ENCODE results near the gene RGS4. TPM values are rescaled to one million over a fixed set of nuclear protein-coding genes. Genes with fewer than 3 reads are reported as not detected.

RGS4 gene
- total RNA-seq, 1 experiment from 2014 or later, result not detected

DNA sequence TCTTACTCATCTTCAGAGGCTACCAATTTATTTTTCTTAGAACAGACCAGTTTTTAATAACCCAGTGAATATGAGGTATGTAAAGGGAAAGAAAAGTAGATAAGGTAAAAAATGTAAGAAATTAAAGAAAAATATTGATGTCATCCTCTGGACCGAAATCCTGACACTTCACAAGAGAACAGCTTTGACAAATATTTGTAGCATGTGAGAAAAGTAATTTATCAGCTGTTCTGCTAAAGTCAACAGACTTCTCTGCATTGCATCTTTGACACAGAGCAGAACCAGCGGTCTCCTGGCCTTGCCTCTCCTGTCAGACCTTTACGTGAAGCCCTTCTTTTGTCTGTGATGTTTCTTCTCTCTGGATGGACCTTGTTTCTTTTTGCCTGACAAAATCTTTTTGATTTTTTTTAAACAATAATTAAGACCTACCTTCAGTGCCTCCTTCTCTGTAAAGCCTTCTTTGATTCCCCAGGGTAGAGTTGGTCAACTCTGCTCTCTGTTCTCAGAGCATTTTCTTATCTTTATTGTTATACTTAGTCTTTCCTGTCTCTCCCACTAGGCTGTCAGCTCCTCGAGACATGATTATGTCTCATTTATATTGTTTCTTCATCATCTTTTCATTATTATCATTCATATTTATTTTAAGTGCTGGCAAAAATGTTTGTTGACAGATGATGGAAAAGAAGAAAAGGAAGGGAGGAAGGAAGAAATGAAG, 35.4 kb downstream of the RGS4 start:
- no peaks in the 10 kb centered on the region for H3K9me2 ChIP-seq (ENCODE audit: insufficient read depth)
- intact Hi-C loops (cut with micrococcal nuclease; ENCODE audit: unreplicated experiment), result no loop called here
- H3K4me2 ChIP-seq, result no peak overlapping the region
- no peak for TF ChIP-seq EZH2 (IDR thresholded peaks at IDR 0.05; ENCODE audit: low read depth)
- TF ChIP-seq, protein P1, sequence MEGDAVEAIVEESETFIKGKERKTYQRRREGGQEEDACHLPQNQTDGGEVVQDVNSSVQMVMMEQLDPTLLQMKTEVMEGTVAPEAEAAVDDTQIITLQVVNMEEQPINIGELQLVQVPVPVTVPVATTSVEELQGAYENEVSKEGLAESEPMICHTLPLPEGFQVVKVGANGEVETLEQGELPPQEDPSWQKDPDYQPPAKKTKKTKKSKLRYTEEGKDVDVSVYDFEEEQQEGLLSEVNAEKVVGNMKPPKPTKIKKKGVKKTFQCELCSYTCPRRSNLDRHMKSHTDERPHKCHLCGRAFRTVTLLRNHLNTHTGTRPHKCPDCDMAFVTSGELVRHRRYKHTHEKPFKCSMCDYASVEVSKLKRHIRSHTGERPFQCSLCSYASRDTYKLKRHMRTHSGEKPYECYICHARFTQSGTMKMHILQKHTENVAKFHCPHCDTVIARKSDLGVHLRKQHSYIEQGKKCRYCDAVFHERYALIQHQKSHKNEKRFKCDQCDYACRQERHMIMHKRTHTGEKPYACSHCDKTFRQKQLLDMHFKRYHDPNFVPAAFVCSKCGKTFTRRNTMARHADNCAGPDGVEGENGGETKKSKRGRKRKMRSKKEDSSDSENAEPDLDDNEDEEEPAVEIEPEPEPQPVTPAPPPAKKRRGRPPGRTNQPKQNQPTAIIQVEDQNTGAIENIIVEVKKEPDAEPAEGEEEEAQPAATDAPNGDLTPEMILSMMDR (conservative IDR thresholded peaks at IDR 0.05), result no peak
- CTCF ChIA-PET, result no interaction called here
- H3K4me3 ChIP-seq, result no peak overlapping the region
- H3K36me3 ChIP-seq (ENCODE audit: low read depth), result no peaks in the 10 kb centered on the region
- no peaks in the 10 kb centered on the region for H4K20me1 ChIP-seq (ENCODE audit: insufficient read depth)
- no peaks in the 10 kb centered on the region for H3K4me1 ChIP-seq (replicated peaks; ENCODE audit: insufficient read depth)
- DNase-seq, result no peak
- no TSS peak for BruUV-seq (replicated peaks)
- H3K27me3 ChIP-seq (ENCODE audit: insufficient read depth, low read depth), result no peaks in the 10 kb centered on the region
- POLR2A ChIA-PET (ENCODE audit: unreplicated experiment), result no interaction called here
- no peak overlapping the region for H3K27ac ChIP-seq
- no peaks in the 10 kb centered on the region; the same call in 1 of the 2 replicates for H3K9me3 ChIP-seq (ENCODE audit: insufficient read depth, low read depth)
- H2AFZ ChIP-seq, result no peak overlapping the region
- no peaks in the 10 kb centered on the region for H3F3A ChIP-seq (ENCODE audit: insufficient read depth, low read depth)
- no peaks in the 10 kb centered on the region for H3K79me2 ChIP-seq (ENCODE audit: low read depth)

GRCh38 chr1:163106364-163106987, 37.3 kb downstream of the RGS4 start:
- POLR2A ChIA-PET (ENCODE audit: unreplicated experiment), result no interaction called here
- intact Hi-C loops (cut with micrococcal nuclease; ENCODE audit: unreplicated experiment), result no loop called here
- no peak overlapping the region for H2AFZ ChIP-seq
- H4K20me1 ChIP-seq (ENCODE audit: insufficient read depth), result no peaks in the 10 kb centered on the region
- no peaks in the 10 kb centered on the region for H3K27me3 ChIP-seq (ENCODE audit: insufficient read depth, low read depth)
- H3K9me2 ChIP-seq (ENCODE audit: insufficient read depth), result no peaks in the 10 kb centered on the region
- H3K27ac ChIP-seq, result no peak overlapping the region
- H3K4me2 ChIP-seq, result no peak overlapping the region
- H3K4me1 ChIP-seq (replicated peaks; ENCODE audit: insufficient read depth), result no peaks in the 10 kb centered on the region
- no peaks in the 10 kb centered on the region for H3K36me3 ChIP-seq (ENCODE audit: low read depth)
- H3K9me3 ChIP-seq (ENCODE audit: insufficient read depth, low read depth), result no peaks in the 10 kb centered on the region; the same call in 1 of the 2 replicates
- TF ChIP-seq, protein P1 (conservative IDR thresholded peaks at IDR 0.05), result no peak
- no peak for TF ChIP-seq EZH2 (IDR thresholded peaks at IDR 0.05; ENCODE audit: low read depth)
- CTCF ChIA-PET, result no interaction called here
- no TSS peak for BruUV-seq (replicated peaks)
- no peaks in the 10 kb centered on the region for H3F3A ChIP-seq (ENCODE audit: insufficient read depth, low read depth)
- DNase-seq, result no peak
- H3K79me2 ChIP-seq (ENCODE audit: low read depth), result no peaks in the 10 kb centered on the region
- no peak overlapping the region for H3K4me3 ChIP-seq

- H2AFZ ChIP-seq, result no peak overlapping the region
- no TSS peak for BruUV-seq (replicated peaks)
- H3K4me2 ChIP-seq, result no peak overlapping the region
- H3K27me3 ChIP-seq (ENCODE audit: insufficient read depth, low read depth), result no peaks in the 10 kb centered on the region
- H3K36me3 ChIP-seq (ENCODE audit: low read depth), result no peaks in the 10 kb centered on the region
- no peak for TF ChIP-seq EZH2 (IDR thresholded peaks at IDR 0.05; ENCODE audit: low read depth)
- TF ChIP-seq, protein P1 (conservative IDR thresholded peaks at IDR 0.05), result no peak
- no peak overlapping the region for H3K4me3 ChIP-seq
- no peak overlapping the region for H3K27ac ChIP-seq
- no peaks in the 10 kb centered on the region; the same call in 1 of the 2 replicates for H3K9me3 ChIP-seq (ENCODE audit: insufficient read depth, low read depth)
- H3K9me2 ChIP-seq (ENCODE audit: insufficient read depth), result no peaks in the 10 kb centered on the region
- POLR2A ChIA-PET (ENCODE audit: unreplicated experiment), result no interaction called here
- intact Hi-C loops (cut with micrococcal nuclease; ENCODE audit: unreplicated experiment), result no loop called here
- H4K20me1 ChIP-seq (ENCODE audit: insufficient read depth), result no peaks in the 10 kb centered on the region
- H3F3A ChIP-seq (ENCODE audit: insufficient read depth, low read depth), result no peaks in the 10 kb centered on the region
- no peaks in the 10 kb centered on the region for H3K79me2 ChIP-seq (ENCODE audit: low read depth)
- no peak for DNase-seq
- no peaks in the 10 kb centered on the region for H3K4me1 ChIP-seq (replicated peaks; ENCODE audit: insufficient read depth)
- CTCF ChIA-PET, result no interaction called here
These were observed 38.5 kb downstream of the RGS4 start for GRCh38 chr1:163107655-163108054.
